PFSK-1 (cell line): ENCODE data around the gene SVOPL.

Experiments
- FOXP2 ChIP-seq: optimal IDR thresholded peaks from 2 replicates; pipeline ENCODE3; 2011; ENCODE audit warnings: borderline replicate concordance, control low read depth, inconsistent platforms; ENCODE audit not compliant: insufficient read depth; ENCODE audit errors: extremely low read length, extremely low read depth
- POLR2AphosphoS5 ChIP-seq: IDR thresholded peaks from 2 replicates; pipeline ENCODE4 v1.6.1; 2012; ENCODE audit warnings: low read depth, mild to moderate bottlenecking, control low read depth, low read length, moderate library complexity
- SIN3A ChIP-seq: IDR thresholded peaks from 2 replicates; pipeline ENCODE4 v1.6.1; 2012; ENCODE audit warnings: mild to moderate bottlenecking, low read length, moderate library complexity, borderline replicate concordance; ENCODE audit not compliant: insufficient read depth
- TAF1 ChIP-seq: IDR thresholded peaks from 2 replicates; pipeline ENCODE4 v1.6.1; 2012; ENCODE audit warnings: low read length, control low read depth, borderline replicate concordance; ENCODE audit not compliant: insufficient read depth
- TF ChIP-seq, protein P1 (sequence below), 2 experiments: IDR thresholded peaks; 2 replicates each; pipeline versions ENCODE4 v1.6.1 to v1.8.0; 2011 to 2012; ENCODE audit warnings: low read depth in 2 of 2, low read length in 2 of 2, control low read depth in 1 of 2, inconsistent platforms in 1 of 2, mild to moderate bottlenecking in 1 of 2, moderate library complexity in 1 of 2; ENCODE audit not compliant: insufficient read depth in 1 of 2

DNA sequence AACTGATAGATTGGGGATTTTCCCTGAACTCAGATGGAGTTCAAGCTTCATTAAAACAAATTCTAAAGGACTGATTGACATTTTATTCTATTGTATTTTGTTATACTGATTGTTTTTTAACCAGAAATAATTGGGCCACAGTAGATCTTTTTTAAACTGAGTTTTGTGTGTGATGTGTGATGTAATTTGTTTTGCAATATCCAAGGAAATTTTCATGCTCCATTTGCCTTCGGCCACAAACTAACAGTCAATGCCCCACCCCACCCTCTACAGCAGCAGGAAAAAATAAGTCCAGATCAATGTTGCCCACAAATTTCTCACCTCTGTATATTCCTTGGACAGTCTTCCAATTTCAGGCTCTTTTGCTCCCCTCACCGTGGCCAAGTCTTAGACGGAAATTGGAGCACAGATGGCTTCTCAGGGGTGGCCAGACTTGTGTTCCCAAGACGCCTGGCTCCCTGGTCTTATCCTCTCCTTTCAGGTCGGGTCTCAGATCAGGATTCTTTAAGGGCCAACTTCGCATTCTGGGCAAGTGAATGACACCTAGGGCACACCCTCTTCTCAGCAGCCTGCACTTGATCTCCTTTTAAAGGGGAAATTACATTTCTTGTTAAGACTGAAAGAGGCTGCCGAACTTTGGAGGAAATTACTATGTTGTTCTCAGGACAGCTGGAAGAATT lies at the start of gene SVOPL:
- TF ChIP-seq POLR2AphosphoS5 = no peak
- no peak for TF ChIP-seq TAF1
- TF ChIP-seq, protein P1, sequence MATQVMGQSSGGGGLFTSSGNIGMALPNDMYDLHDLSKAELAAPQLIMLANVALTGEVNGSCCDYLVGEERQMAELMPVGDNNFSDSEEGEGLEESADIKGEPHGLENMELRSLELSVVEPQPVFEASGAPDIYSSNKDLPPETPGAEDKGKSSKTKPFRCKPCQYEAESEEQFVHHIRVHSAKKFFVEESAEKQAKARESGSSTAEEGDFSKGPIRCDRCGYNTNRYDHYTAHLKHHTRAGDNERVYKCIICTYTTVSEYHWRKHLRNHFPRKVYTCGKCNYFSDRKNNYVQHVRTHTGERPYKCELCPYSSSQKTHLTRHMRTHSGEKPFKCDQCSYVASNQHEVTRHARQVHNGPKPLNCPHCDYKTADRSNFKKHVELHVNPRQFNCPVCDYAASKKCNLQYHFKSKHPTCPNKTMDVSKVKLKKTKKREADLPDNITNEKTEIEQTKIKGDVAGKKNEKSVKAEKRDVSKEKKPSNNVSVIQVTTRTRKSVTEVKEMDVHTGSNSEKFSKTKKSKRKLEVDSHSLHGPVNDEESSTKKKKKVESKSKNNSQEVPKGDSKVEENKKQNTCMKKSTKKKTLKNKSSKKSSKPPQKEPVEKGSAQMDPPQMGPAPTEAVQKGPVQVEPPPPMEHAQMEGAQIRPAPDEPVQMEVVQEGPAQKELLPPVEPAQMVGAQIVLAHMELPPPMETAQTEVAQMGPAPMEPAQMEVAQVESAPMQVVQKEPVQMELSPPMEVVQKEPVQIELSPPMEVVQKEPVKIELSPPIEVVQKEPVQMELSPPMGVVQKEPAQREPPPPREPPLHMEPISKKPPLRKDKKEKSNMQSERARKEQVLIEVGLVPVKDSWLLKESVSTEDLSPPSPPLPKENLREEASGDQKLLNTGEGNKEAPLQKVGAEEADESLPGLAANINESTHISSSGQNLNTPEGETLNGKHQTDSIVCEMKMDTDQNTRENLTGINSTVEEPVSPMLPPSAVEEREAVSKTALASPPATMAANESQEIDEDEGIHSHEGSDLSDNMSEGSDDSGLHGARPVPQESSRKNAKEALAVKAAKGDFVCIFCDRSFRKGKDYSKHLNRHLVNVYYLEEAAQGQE (IDR thresholded peaks at IDR 0.05; ENCODE audit: insufficient read depth in 1 of 2, low read depth in 2 of 2, low read length in 2 of 2) = no peak
- TF ChIP-seq SIN3A = no peak
- no peak for TF ChIP-seq FOXP2
